ENCODE measurements around the gene MS4A4E. TPM values are rescaled to one million over a fixed set of nuclear protein-coding genes. Genes with fewer than 3 reads are reported as not detected.
A peak's percentile ranks its signal among the peaks of the same experiment; 100 is the strongest.
"Not testable (repeated sequence)": the region's sequence is repeated elsewhere in the genome, so short reads cannot be mapped to it uniquely, and the experiment has no call there.

Gene MS4A4E
- total RNA-seq, 1 donor from 2014 or later: not detected

- DNase-seq (ENCODE audit: low spot score): no peak
Measured at GRCh38 chr11:60221692-60222091, 21.2 kb downstream of the MS4A4E start.

GRCh38 chr11:60221181-60221580 is 21.8 kb downstream of the MS4A4E start:
- DNase-seq (ENCODE audit: low spot score): no peak

GRCh38 chr11:60214386-60214785 is 28.6 kb downstream of the MS4A4E start:
- no peak for DNase-seq (ENCODE audit: low spot score)

- no peak for DNase-seq (ENCODE audit: low spot score)
Measured at GRCh38 chr11:60211206-60211605, 31.7 kb downstream of the MS4A4E start.

- DNase-seq (ENCODE audit: low spot score): no peak
Measured at GRCh38 chr11:60209977-60210376, 33.0 kb downstream of the MS4A4E start.

- DNase-seq (ENCODE audit: low spot score): no peak
Measured at GRCh38 chr11:60208951-60209350, 34.0 kb downstream of the MS4A4E start.

GRCh38 chr11:60208146-60208895 is 34.6 kb downstream of the MS4A4E start:
- no peak for DNase-seq (ENCODE audit: low spot score)

GRCh38 chr11:60206616-60207015 is 36.3 kb downstream of the MS4A4E start:
- no peak for DNase-seq (ENCODE audit: low spot score)

- no peak for DNase-seq (ENCODE audit: low spot score)
Measured at GRCh38 chr11:60204922-60205321, 38.0 kb downstream of the MS4A4E start.

- DNase-seq (ENCODE audit: low spot score): not testable (repeated sequence)
Measured at GRCh38 chr11:60201334-60201733, 41.6 kb downstream of the MS4A4E start.

GRCh38 chr11:60197442-60197841 is 45.5 kb downstream of the MS4A4E start:
- no peak for DNase-seq (ENCODE audit: low spot score)

GRCh38 chr11:60195923-60196368 is 47.0 kb downstream of the MS4A4E start:
- no peak for DNase-seq (ENCODE audit: low spot score)

- no peak for DNase-seq (ENCODE audit: low spot score)
Measured at GRCh38 chr11:60194511-60194910, 48.4 kb downstream of the MS4A4E start.

- peak; percentile 35 for DNase-seq (ENCODE audit: low spot score)
Measured at GRCh38 chr11:60193687-60194433, 49.1 kb downstream of the MS4A4E start.

- not testable (repeated sequence) for DNase-seq (ENCODE audit: low spot score)
Measured at GRCh38 chr11:60192564-60192963, 50.4 kb downstream of the MS4A4E start.

GRCh38 chr11:60188481-60188880 is 54.5 kb downstream of the MS4A4E start:
- peak; percentile 30 for DNase-seq (ENCODE audit: low spot score)

- DNase-seq (ENCODE audit: low spot score): not testable (repeated sequence)
Measured at GRCh38 chr11:60186128-60186527, 56.8 kb downstream of the MS4A4E start.

GRCh38 chr11:60185512-60185827 is 57.5 kb downstream of the MS4A4E start:
- DNase-seq (ENCODE audit: low spot score): not testable (repeated sequence)

- peak; percentile 43 for DNase-seq (ENCODE audit: low spot score)
Measured at GRCh38 chr11:60184824-60185511, 58.0 kb downstream of the MS4A4E start.

GRCh38 chr11:60183591-60184205 is 59.2 kb downstream of the MS4A4E start:
- DNase-seq (ENCODE audit: low spot score): peak; percentile 20

- no peak for DNase-seq (ENCODE audit: low spot score)
Measured at GRCh38 chr11:60182541-60183330, 60.2 kb downstream of the MS4A4E start, which contains the start of gene MS4A6A. MS4A6A (minus strand) TSS chr11:60183083; CDS start chr11:60181727, 1,356 bp downstream.

Data from umbilical cord (tissue), 2 donors.